ENCODE measurements around the gene LTBP1.

LTBP1 gene

DNA sequence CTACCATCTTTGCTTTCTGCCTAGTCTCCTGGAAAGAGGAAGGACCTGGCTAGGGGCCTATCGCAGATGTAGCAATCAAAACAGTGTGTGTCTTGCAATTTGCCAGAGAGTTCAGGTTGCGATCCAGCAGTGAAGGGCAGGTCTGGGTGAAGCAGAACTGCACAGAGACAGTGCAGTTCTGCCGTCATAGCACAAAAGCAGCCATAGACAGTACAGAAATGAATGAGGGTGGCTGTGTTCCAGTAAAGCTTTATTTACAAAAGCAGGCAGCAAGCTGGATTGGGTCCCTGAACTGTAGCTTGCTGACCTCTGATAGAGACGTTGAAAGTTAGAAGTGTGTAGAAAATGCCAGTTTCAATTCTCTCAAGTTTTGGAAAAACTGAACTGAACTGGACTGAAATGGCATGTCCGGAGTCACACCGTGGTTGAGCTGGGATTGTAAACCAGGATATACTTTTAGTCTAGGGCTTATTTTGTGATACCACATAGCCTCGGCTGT lies 186.8 kb downstream of the LTBP1 start:
- H3K4me3 ChIP-seq (ENCODE audit: low read depth, low read length), result no peak overlapping the region
- ChIA-PET POLR2A (interaction anchor here (0.9 to 1.6 kb wide), 6 partner anchors 22 to 78 kb away, joined by 3 to 5 read pairs (median 3); no protein-coding TSS in a partner anchor), CTCF (interaction anchor here (1.1 to 3.3 kb wide), 3 partner anchors 8 to 99 kb away, joined by 3 to 14 read pairs (median 3); no protein-coding TSS in a partner anchor)
- TF ChIP-seq, protein P1, sequence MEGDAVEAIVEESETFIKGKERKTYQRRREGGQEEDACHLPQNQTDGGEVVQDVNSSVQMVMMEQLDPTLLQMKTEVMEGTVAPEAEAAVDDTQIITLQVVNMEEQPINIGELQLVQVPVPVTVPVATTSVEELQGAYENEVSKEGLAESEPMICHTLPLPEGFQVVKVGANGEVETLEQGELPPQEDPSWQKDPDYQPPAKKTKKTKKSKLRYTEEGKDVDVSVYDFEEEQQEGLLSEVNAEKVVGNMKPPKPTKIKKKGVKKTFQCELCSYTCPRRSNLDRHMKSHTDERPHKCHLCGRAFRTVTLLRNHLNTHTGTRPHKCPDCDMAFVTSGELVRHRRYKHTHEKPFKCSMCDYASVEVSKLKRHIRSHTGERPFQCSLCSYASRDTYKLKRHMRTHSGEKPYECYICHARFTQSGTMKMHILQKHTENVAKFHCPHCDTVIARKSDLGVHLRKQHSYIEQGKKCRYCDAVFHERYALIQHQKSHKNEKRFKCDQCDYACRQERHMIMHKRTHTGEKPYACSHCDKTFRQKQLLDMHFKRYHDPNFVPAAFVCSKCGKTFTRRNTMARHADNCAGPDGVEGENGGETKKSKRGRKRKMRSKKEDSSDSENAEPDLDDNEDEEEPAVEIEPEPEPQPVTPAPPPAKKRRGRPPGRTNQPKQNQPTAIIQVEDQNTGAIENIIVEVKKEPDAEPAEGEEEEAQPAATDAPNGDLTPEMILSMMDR (IDR thresholded peaks at IDR 0.05; ENCODE audit: insufficient read depth, low read length, missing control alignments), result no peak
- no peak for DNase-seq (ENCODE audit: low read depth, low spot score)

DNA sequence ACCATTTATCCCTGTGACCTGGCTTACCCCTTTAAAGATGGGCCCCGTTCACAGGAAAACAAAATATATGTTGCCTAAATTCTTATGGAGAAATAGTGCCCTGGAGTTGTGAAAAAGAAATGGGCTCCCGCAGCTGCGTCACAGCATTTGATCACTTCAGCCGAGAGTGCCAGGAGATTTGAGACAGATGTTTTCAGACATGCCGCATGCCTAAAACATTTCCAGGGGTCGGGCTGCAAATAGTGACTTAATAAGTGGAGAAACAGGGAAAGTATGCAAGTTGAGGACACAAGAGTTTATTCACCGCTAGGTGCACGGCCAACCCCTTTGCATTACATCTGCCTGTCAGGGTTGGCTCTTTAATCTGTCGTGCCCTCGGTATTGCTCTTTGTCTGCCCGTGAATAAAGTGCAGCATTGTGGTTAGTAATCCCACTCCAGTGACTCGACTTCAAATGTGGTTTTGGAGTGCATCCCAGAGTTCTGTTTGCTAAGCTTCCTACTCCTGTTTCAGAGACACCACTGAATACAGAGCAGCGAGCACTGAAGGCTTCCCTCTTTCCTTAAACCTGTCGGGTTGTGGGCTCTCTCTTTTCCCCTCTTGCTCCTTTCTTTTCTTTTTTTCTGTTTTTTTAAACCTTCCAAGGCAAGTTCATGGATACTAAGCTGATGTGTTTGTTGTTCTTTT lies 187.5 kb downstream of the LTBP1 start:
- ChIA-PET CTCF (interaction anchor here (0.9 to 3.3 kb wide), 4 partner anchors 10 to 306 kb away, joined by 3 to 14 read pairs (median 4); no protein-coding TSS in a partner anchor), POLR2A (interaction anchor here (0.7 to 1.6 kb wide), 11 partner anchors 16 to 136 kb away, joined by 3 to 5 read pairs (median 3); no protein-coding TSS in a partner anchor)
- H3K4me3 ChIP-seq (ENCODE audit: low read depth, low read length), result peak overlapping the region; percentile 83
- peak; percentile 92 for DNase-seq (ENCODE audit: low read depth, low spot score)
- TF ChIP-seq, protein P1 (IDR thresholded peaks at IDR 0.05; ENCODE audit: insufficient read depth, low read length, missing control alignments), result peak; percentile 43

DNA sequence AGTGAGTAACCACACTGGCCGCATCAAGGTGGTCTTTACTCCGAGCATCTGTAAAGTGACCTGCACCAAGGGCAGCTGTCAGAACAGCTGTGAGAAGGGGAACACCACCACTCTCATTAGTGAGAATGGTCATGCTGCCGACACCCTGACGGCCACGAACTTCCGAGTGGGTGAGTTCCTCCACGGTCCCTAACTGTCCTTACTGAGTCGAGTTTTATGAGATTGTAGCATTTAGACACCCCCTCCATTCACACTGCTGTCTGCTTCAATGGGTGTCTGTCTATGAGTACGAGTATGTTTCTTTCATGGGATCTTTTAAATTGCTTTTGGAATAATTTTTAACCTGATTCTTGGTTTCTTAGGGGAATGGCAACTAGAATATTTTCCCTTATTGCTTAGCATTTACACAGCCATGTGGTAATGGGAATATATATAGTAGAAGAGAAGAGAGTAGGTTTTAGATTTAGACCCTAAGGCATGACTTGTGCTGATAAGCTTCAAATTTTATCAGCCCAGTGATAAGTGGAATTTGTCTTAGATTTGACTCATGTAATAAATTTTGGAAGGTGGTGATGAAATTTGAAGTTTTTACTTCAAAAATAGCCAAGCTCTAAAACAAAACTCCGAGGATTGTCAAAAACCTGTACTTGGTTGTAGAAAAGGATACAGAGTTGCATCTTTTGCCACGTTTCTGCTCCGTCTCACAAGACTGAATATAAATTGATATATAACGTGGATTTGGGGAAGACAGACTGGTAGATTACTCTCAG lies 188.2 kb downstream of the LTBP1 start:
- CTCF ChIA-PET, result interaction anchor here (0.9 to 3.3 kb wide), 4 partner anchors 11 to 305 kb away, joined by 3 to 14 read pairs (median 4); no protein-coding TSS in a partner anchor
- TF ChIP-seq, protein P1 (IDR thresholded peaks at IDR 0.05; ENCODE audit: insufficient read depth, low read length, missing control alignments), result no peak

DNA sequence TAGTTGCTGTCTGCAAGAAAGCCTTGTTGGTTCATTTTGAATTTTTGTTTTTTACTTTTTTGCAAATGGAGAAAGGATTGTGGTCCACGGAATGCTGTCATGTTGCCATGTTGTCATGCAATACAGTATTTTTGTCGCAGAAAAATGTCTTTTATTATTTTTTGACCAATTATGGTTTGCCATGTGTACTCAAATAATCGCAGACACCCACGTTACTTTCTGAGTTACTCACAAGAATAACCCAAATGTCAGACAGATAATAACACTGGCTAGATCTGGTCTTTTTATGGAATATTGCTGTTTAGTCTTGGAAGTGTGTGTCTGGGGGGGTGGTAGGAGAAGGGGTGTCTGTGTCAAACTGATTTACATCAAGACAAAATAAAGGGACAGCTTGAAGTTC lies 188.9 kb downstream of the LTBP1 start:
- CTCF ChIA-PET, result interaction anchor here (3.3 kb wide), 1 partner anchor 101 kb away, joined by 14 read pairs; no protein-coding TSS in a partner anchor
- H3K4me3 ChIP-seq (ENCODE audit: low read depth, low read length), result peak overlapping the region; percentile 83
- POLR2A ChIA-PET, result interaction anchor here (0.5 kb wide), 1 partner anchor 40 kb away, joined by 3 read pairs; no protein-coding TSS in a partner anchor
- no peak for DNase-seq (ENCODE audit: low read depth, low spot score)
- TF ChIP-seq, protein P1 (IDR thresholded peaks at IDR 0.05; ENCODE audit: insufficient read depth, low read length, missing control alignments), result no peak

More for the DNA sequence above, 188.2 kb downstream of the LTBP1 start:
- no peak for DNase-seq (ENCODE audit: low read depth, low spot score)
- POLR2A ChIA-PET, result interaction anchor here (0.5 to 1.6 kb wide), 9 partner anchors 15 to 136 kb away, joined by 3 to 5 read pairs (median 3); no protein-coding TSS in a partner anchor
- H3K4me3 ChIP-seq (ENCODE audit: low read depth, low read length), result peak overlapping the region; percentile 83

DNA sequence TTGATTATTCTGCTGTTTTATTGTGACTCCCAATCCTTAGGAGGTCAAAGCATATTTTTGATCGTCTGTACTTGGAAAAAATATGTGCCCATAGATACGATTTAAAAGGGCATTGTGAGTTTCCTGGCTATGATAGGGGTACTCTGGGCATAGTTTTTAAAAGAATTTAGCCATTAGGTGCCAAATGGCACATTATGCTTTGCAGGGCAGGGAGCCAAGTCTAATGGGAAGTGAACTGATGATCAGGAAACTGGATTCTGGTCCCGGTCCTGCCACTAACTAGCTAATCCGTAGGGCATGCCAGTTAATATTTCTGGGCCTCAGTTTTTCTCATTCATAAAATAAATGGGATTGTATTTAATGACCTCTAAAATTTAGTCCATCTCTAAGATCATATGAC lies 189.3 kb downstream of the LTBP1 start:
- TF ChIP-seq, protein P1 (IDR thresholded peaks at IDR 0.05; ENCODE audit: insufficient read depth, low read length, missing control alignments), result no peak
- ChIA-PET CTCF (interaction anchor here (3.3 kb wide), 1 partner anchor 102 kb away, joined by 14 read pairs; no protein-coding TSS in a partner anchor), POLR2A (no interaction called here)
- H3K4me3 ChIP-seq (ENCODE audit: low read depth, low read length), result peak overlapping the region; percentile 83
- DNase-seq (ENCODE audit: low read depth, low spot score), result no peak
